GM10847 (cell line): ENCODE measurements around the gene RIIAD1.

ENCODE experiments used
- POLR2A ChIP-seq: IDR thresholded peaks from 2 replicates; pipeline ENCODE4 v1.6.1; 2011; ENCODE audit not compliant: insufficient read length; ENCODE audit errors: extremely low read depth

Gene RIIAD1

GRCh38 chr1:151706464-151707415 lies 14.6 kb upstream of the RIIAD1 start:
- TF ChIP-seq POLR2A = no peak

- TF ChIP-seq POLR2A = no peak
Measured at GRCh38 chr1:151707541-151708065, 13.7 kb upstream of the RIIAD1 start.

- TF ChIP-seq POLR2A = no peak
Measured at GRCh38 chr1:151708891-151709290, 12.4 kb upstream of the RIIAD1 start.

- TF ChIP-seq POLR2A = no peak
Measured at GRCh38 chr1:151710187-151710840, 11.0 kb upstream of the RIIAD1 start.

GRCh38 chr1:151711044-151711800 lies 10.1 kb upstream of the RIIAD1 start:
- TF ChIP-seq POLR2A = no peak

GRCh38 chr1:151711951-151712350 lies 9.4 kb upstream of the RIIAD1 start:
- TF ChIP-seq POLR2A = no peak

- no peak for TF ChIP-seq POLR2A
Measured at GRCh38 chr1:151713044-151713443, 8.3 kb upstream of the RIIAD1 start.

GRCh38 chr1:151713874-151714273 lies 7.4 kb upstream of the RIIAD1 start:
- TF ChIP-seq POLR2A = no peak

GRCh38 chr1:151714820-151715725 lies 6.2 kb upstream of the RIIAD1 start:
- no peak for TF ChIP-seq POLR2A

- no peak for TF ChIP-seq POLR2A
Measured at GRCh38 chr1:151715726-151716404, 5.5 kb upstream of the RIIAD1 start.

GRCh38 chr1:151716405-151716762 lies 4.9 kb upstream of the RIIAD1 start:
- no peak for TF ChIP-seq POLR2A

- no peak for TF ChIP-seq POLR2A
Measured at GRCh38 chr1:151716771-151717631, 4.3 kb upstream of the RIIAD1 start, which contains the start of gene CELF3. Gene CELF3 (minus strand): TSS chr1:151716803. CDS start chr1:151716020, 783 bp downstream.

- TF ChIP-seq POLR2A = no peak
Measured at GRCh38 chr1:151718011-151718431, 3.3 kb upstream of the RIIAD1 start.
